ENCODE results near the gene ABTB2. TPM values are rescaled to one million over a fixed set of nuclear protein-coding genes. Genes with fewer than 3 reads are reported as not detected.

Gene ABTB2
- total and polyA plus RNA-seq, 4 donors = 0.73 to 3.3 (median 2.7) TPM

- no peak for ATAC-seq (ENCODE audit: insufficient read depth, low FRiP score)
- Histone ChIP-seq H3K36me3 (ENCODE audit: control insufficient read depth in 4 of 4, insufficient read depth in 4 of 4, low read length in 4 of 4) (no peaks in the 10 kb centered on the region), H3K4me3 (no peak overlapping the region), H3K9me3 (ENCODE audit: control insufficient read depth in 4 of 4, insufficient read depth in 3 of 4, low read length in 3 of 4) (peaks cover 0 to 3% (median 0%) of the 10 kb centered on the region in 4 donors), H3K4me1 (ENCODE audit: control insufficient read depth in 5 of 5, insufficient read depth in 5 of 5, low read length in 5 of 5) (peaks cover 3 to 28% (median 10%) of the 10 kb centered on the region in 5 donors), H3K27ac (ENCODE audit: low read depth in 1 of 2, low read length in 1 of 2) (no peak overlapping the region), H3K9ac (ENCODE audit: insufficient read depth in 1 of 2, low read length in 2 of 2) (no peak overlapping the region), H3K27me3 (ENCODE audit: control insufficient read depth in 3 of 3, insufficient read depth in 3 of 3, low read length in 2 of 3) (no peaks in the 10 kb centered on the region)
- DNase-seq = no peak
- WGBS, 2 donors = 83 to 91% methylated on average over 3 of the region's 3 CpGs
- no peak for TF ChIP-seq CTCF (IDR thresholded peaks at IDR 0.05; ENCODE audit: control extremely low read depth, extremely low read depth)
These were observed 16.7 kb downstream of the ABTB2 start for GRCh38 chr11:34341096-34341495.

GRCh38 chr11:34340653-34341052 is 17.2 kb downstream of the ABTB2 start:
- TF ChIP-seq CTCF (IDR thresholded peaks at IDR 0.05; ENCODE audit: control extremely low read depth, extremely low read depth) = no peak
- WGBS, 2 donors = 98 to 100% methylated on average over 1 of the region's 1 CpG
- no peaks in the 10 kb centered on the region for H3K27me3 ChIP-seq (ENCODE audit: control insufficient read depth in 3 of 3, insufficient read depth in 3 of 3, low read length in 2 of 3)
- ATAC-seq (ENCODE audit: insufficient read depth, low FRiP score) (no peak), DNase-seq (no peak)
- H3K36me3 ChIP-seq (ENCODE audit: control insufficient read depth in 4 of 4, insufficient read depth in 4 of 4, low read length in 4 of 4) = no peaks in the 10 kb centered on the region
- H3K4me3 ChIP-seq = no peak overlapping the region
- H3K9me3 ChIP-seq (ENCODE audit: control insufficient read depth in 4 of 4, insufficient read depth in 3 of 4, low read length in 3 of 4) = peaks cover 0 to 3% (median 0%) of the 10 kb centered on the region in 4 donors
- no peak overlapping the region for H3K9ac ChIP-seq (ENCODE audit: insufficient read depth in 1 of 2, low read length in 2 of 2)
- no peak overlapping the region for H3K27ac ChIP-seq (ENCODE audit: low read depth in 1 of 2, low read length in 1 of 2)
- peaks cover 3 to 23% (median 9%) of the 10 kb centered on the region in 5 donors for H3K4me1 ChIP-seq (ENCODE audit: control insufficient read depth in 5 of 5, insufficient read depth in 5 of 5, low read length in 5 of 5)

- no peak for TF ChIP-seq CTCF (IDR thresholded peaks at IDR 0.05; ENCODE audit: control extremely low read depth, extremely low read depth)
- H3K27ac ChIP-seq (ENCODE audit: low read depth in 1 of 2, low read length in 1 of 2) = no peak overlapping the region
- WGBS, 2 donors = 40 to 56% methylated on average over 7 of the region's 7 CpGs
- H3K9me3 ChIP-seq (ENCODE audit: control insufficient read depth in 4 of 4, insufficient read depth in 3 of 4, low read length in 3 of 4) = peaks cover 0 to 3% (median 0%) of the 10 kb centered on the region in 4 donors
- ATAC-seq (ENCODE audit: insufficient read depth, low FRiP score) = no peak
- no peaks in the 10 kb centered on the region for H3K36me3 ChIP-seq (ENCODE audit: control insufficient read depth in 4 of 4, insufficient read depth in 4 of 4, low read length in 4 of 4)
- no peak overlapping the region for H3K4me3 ChIP-seq
- H3K4me1 ChIP-seq (ENCODE audit: control insufficient read depth in 5 of 5, insufficient read depth in 5 of 5, low read length in 5 of 5) = peaks cover 0 to 16% (median 3%) of the 10 kb centered on the region in 5 donors
- no peaks in the 10 kb centered on the region for H3K27me3 ChIP-seq (ENCODE audit: control insufficient read depth in 3 of 3, insufficient read depth in 3 of 3, low read length in 2 of 3)
- DNase-seq = no peak
- H3K9ac ChIP-seq (ENCODE audit: insufficient read depth in 1 of 2, low read length in 2 of 2) = no peak overlapping the region
These were observed 18.4 kb downstream of the ABTB2 start for GRCh38 chr11:34339149-34340064.
